K562 (cell line): ENCODE data around the gene MEIKIN. TPM values are rescaled to one million over a fixed set of nuclear protein-coding genes. Genes with fewer than 3 reads are reported as not detected.
A peak's percentile ranks its signal among the peaks of the same experiment; 100 is the strongest.

Source experiments
- ATAC-seq: fragments of 200-7000 bp; cut with Tn5 transposase; 3 replicates; pipeline ENCODE4 v1.9.1; 2020; ENCODE audit warnings: moderate library complexity
- BruUV-seq: library from RNA; stranded (reverse); fragments of 400-500 nt; replicated peaks from 2 replicates; lab custom pipeline; 2021; lab: Mats Ljungman, UMichigan
- CTCF ChIA-PET: fragments of 300-600 bp; formaldehyde crosslinking; extraction: SDS; loops from one replicate; lab custom pipeline; 2021; ENCODE audit warnings: low intra/inter-chr PET ratio; lab: Yijun Ruan, JAX
- POLR2A ChIA-PET: fragments of 300-600, 350-650 bp; sonication (Branson Sonifier 250); formaldehyde crosslinking; extraction: SDS; loops from one replicate; lab custom pipeline; 2021; ENCODE audit warnings: antibody characterized with exemption, inconsistent platforms; lab: Yijun Ruan, JAX
- DNase-seq, 4 experiments: peaks; one replicate each; pipeline versions ENCODE4 v3.0.0 to v3.0.0-alpha.2; 2011 to 2018; ENCODE audit warnings: low spot score in 3 of 4, mixed read lengths in 3 of 4; ENCODE audit errors: extremely low read depth in 1 of 4
- FAIRE-seq: peaks from 2 replicates; lab custom pipeline; 2011; peaks lifted over from hg19 to GRCh38; lab: Jason Lieb, UNC
- H2AFZ ChIP-seq: 2 replicates; pipeline ENCODE4 v1.6.0; 2011; ENCODE audit warnings: low read depth, low read length, control low read depth, inconsistent platforms
- H3K27ac ChIP-seq: fragments of 200-600 bp; 3 replicates; pipeline ENCODE4 v1.8.0; 2011; ENCODE audit warnings: low read depth, mild to moderate bottlenecking, control low read depth, inconsistent platforms, low read length, moderate library complexity, mixed read lengths; ENCODE audit errors: extremely low read depth
- H3K27me3 ChIP-seq, 2 experiments: fragments of 300-600 bp in 1 of 2; 2 replicates in 1 of 2; 3 replicates in 1 of 2; pipeline versions ENCODE4 v1.6.0 to v1.8.0; 2011; ENCODE audit warnings: inconsistent platforms in 2 of 2, low read length in 2 of 2, mild to moderate bottlenecking in 1 of 2, mixed read lengths in 1 of 2, moderate library complexity in 1 of 2; ENCODE audit not compliant: control insufficient read depth in 2 of 2, insufficient read depth in 2 of 2
- H3K36me3 ChIP-seq: fragments of 300-600 bp; 3 replicates; pipeline ENCODE4 v1.8.0; 2011; ENCODE audit warnings: mild to moderate bottlenecking, low read length, inconsistent platforms; ENCODE audit not compliant: control insufficient read depth, insufficient read depth
- H3K4me1 ChIP-seq, 2 experiments: fragments of 200-600 bp in 1 of 2; replicated peaks in 1 of 2; 2 replicates in 1 of 2; 3 replicates in 1 of 2; pipeline versions ENCODE4 v1.5.1 to v1.8.0; 2011; ENCODE audit warnings: inconsistent platforms in 2 of 2, low read length in 2 of 2, mild to moderate bottlenecking in 1 of 2, mixed read lengths in 1 of 2, moderate library complexity in 1 of 2; ENCODE audit not compliant: control insufficient read depth in 2 of 2, insufficient read depth in 2 of 2
- H3K4me2 ChIP-seq: 2 replicates; pipeline ENCODE4 v1.6.1; 2011; ENCODE audit warnings: low read length, control low read depth, inconsistent platforms, mixed read lengths; ENCODE audit not compliant: insufficient read depth
- H3K4me3 ChIP-seq: fragments of 200-600 bp; sonication (generic), shearing (Covaris generic); 2 replicates; pipeline ENCODE4 v1.5.1; 2016; ENCODE audit warnings: control low read depth, inconsistent platforms
- H3K79me2 ChIP-seq: fragments of 200-600 bp; 3 replicates; pipeline ENCODE4 v1.8.0; 2011; ENCODE audit warnings: low read length, inconsistent platforms; ENCODE audit not compliant: control insufficient read depth, insufficient read depth
- H3K9ac ChIP-seq, 2 experiments: 2 replicates each; pipeline versions ENCODE4 v1.6.0 to v1.6.1; 2011; ENCODE audit warnings: low read depth in 2 of 2, low read length in 2 of 2, control low read depth in 1 of 2, inconsistent platforms in 1 of 2, mild to moderate bottlenecking in 1 of 2, mixed read lengths in 1 of 2; ENCODE audit not compliant: insufficient read depth in 1 of 2
- H3K9me1 ChIP-seq: one replicate; pipeline ENCODE4 v1.6.0; 2011; ENCODE audit warnings: inconsistent platforms, mild to moderate bottlenecking, low read length, moderate library complexity; ENCODE audit not compliant: control insufficient read depth, insufficient read depth
- H3K9me3 ChIP-seq: replicated peaks from 2 replicates; pipeline ENCODE4 v1.5.1; 2011; ENCODE audit warnings: low read depth, low read length, inconsistent platforms; ENCODE audit not compliant: control insufficient read depth, insufficient read depth
- H4K20me1 ChIP-seq: replicated peaks from 2 replicates; pipeline ENCODE4 v1.6.1; 2011; ENCODE audit warnings: low read length, inconsistent platforms, mixed read lengths; ENCODE audit not compliant: control insufficient read depth, insufficient read depth
- GTF2F1 ChIP-seq: IDR thresholded peaks from 2 replicates; pipeline ENCODE4 v1.6.1; 2011; ENCODE audit warnings: low read depth, low read length, improper control_type of control experiment
- IRF2 ChIP-seq: sonication (generic); formaldehyde crosslinking; IDR thresholded peaks from 2 replicates; pipeline ENCODE4 v1.8.1; 2022; ENCODE audit warnings: mild to moderate bottlenecking, missing genetic modification reagents
- POLR2G ChIP-seq: fragments of 200-400 bp; formaldehyde crosslinking; IDR thresholded peaks from 2 replicates; pipeline ENCODE4 v1.6.1; 2017; ENCODE audit warnings: low read depth, mild to moderate bottlenecking, antibody characterized with exemption, low read length, moderate library complexity
- RAD51 ChIP-seq: fragments of 450-650 bp; IDR thresholded peaks from 2 replicates; pipeline ENCODE4 v1.7.1; 2016; ENCODE audit warnings: low read depth, mild to moderate bottlenecking, borderline replicate concordance
- TRIM28 ChIP-seq: fragments of 450-650 bp; IDR thresholded peaks from 2 replicates; pipeline ENCODE4 v1.6.1; 2017
- YY1 ChIP-seq, 3 experiments: IDR thresholded peaks; 2 replicates each; pipeline ENCODE4 v1.6.1; 2011; ENCODE audit warnings: low read length in 2 of 3, mild to moderate bottlenecking in 2 of 3, moderate library complexity in 2 of 3, borderline replicate concordance in 1 of 3, control low read depth in 1 of 3, low read depth in 1 of 3; ENCODE audit not compliant: insufficient read depth in 3 of 3, insufficient replicate concordance in 2 of 3, control insufficient read depth in 1 of 3, insufficient read length in 1 of 3; ENCODE audit errors: extremely low read depth in 1 of 3
- ZBED1 ChIP-seq: IDR thresholded peaks from 2 replicates; pipeline ENCODE4 v1.6.1; 2014
- ZNF324 ChIP-seq: fragments of 250-450 bp; sonication (Bioruptor Pico); IDR thresholded peaks from 2 replicates; pipeline ENCODE4 v1.4.0; 2020; ENCODE audit warnings: mild to moderate bottlenecking
- ZNF431 ChIP-seq: sonication (generic); formaldehyde crosslinking; IDR thresholded peaks from 2 replicates; pipeline ENCODE4 v1.8.0; 2022; ENCODE audit warnings: mild to moderate bottlenecking, missing genetic modification reagents
- ZNF75A ChIP-seq: fragments of 450-650 bp; formaldehyde crosslinking; IDR thresholded peaks from 2 replicates; pipeline ENCODE4 v1.4.0; 2020; ENCODE audit warnings: mild to moderate bottlenecking
- whole genome bisulfite sequencing: fragments of 100-300 bp; shearing (Covaris generic); methylation state at CpG from one replicate; pipeline ENCODE4 v1.1.6; 2016; ENCODE audit warnings: low coverage, mixed read lengths; ENCODE audit not compliant: insufficient coverage; ENCODE audit errors: missing lambda C conversion rate; 5-methylcytosine and 5-hydroxymethylcytosine counted together
- in situ Hi-C: fragments of 300-500 bp; cut with MboI; formaldehyde crosslinking; loops from 4 replicates; pipeline ENCODE4 v1.15.0; 2018; ENCODE audit warnings: inconsistent platforms, mixed read lengths
- intact Hi-C: fragments of 100-400 bp; cut with micrococcal nuclease; formaldehyde crosslinking; loops from 2 replicates; pipeline ENCODE4 v1.14.2; 2022
- polyA plus RNA-seq, 8 experiments: library from polyadenylated mRNA; depleted of rRNA in 4 of 8; stranded (reverse) in 5 of 8; unstranded in 3 of 8; fragments of >200 nt; fragmentation: Nextera tagmentation in 2 of 8; fragmentation: Illumina TruSeq in 1 of 8; extraction: Ambion mirVana in 2 of 8; extraction: Trizol in 1 of 8; gene quantifications; 2 replicates each; pipeline versions ENCODE4 v1.2.1 to v1.2.3, GENCODE V29; 2011 to 2014; ENCODE audit warnings: inconsistent platforms in 1 of 8, missing spikeins in 1 of 8
- total RNA-seq, 7 experiments: library from RNA; depleted of rRNA in 6 of 7; stranded (reverse); fragments of >200 nt in 6 of 7; fragmentation: Illumina TruSeq in 2 of 7; extraction: Trizol in 2 of 7; gene quantifications; 2 replicates each; pipeline versions ENCODE4 v1.2.1 to v1.2.3, GENCODE V29; 2011 to 2021; ENCODE audit warnings: low replicate concordance in 1 of 7

Gene MEIKIN
- total and polyA plus RNA-seq, 9 of the 15 experiments (the other 6 are each of a cell fraction or from before 2014, with no cell fraction given), result 0.18 TPM; not detected in 8

GRCh38 chr5:131848662-131849061, 96.8 kb downstream of the MEIKIN start:
- intact Hi-C loops (no loop called here), in situ Hi-C loops (no loop called here)
- no peak overlapping the region for H3K9ac ChIP-seq
- H3K27ac ChIP-seq, result no peak overlapping the region
- H3K27me3 ChIP-seq, result no peaks in the 10 kb centered on the region
- no peak overlapping the region for H2AFZ ChIP-seq
- H3K36me3 ChIP-seq, result no peaks in the 10 kb centered on the region
- BruUV-seq, result no TSS peak
- FAIRE-seq (no peak), ATAC-seq (no peak), DNase-seq (no peak)
- CTCF ChIA-PET, result no interaction called here
- H3K4me3 ChIP-seq, result no peak overlapping the region
- H3K9me1 ChIP-seq, result no peaks in the 10 kb centered on the region
- POLR2A ChIA-PET, result no interaction called here
- no peaks in the 10 kb centered on the region for H3K79me2 ChIP-seq
- no peaks in the 10 kb centered on the region for H3K4me1 ChIP-seq
- no peaks in the 10 kb centered on the region for H4K20me1 ChIP-seq
- peak; percentile 99 for TF ChIP-seq ZNF324
- TF ChIP-seq ZNF75A (CRISPR knock-in tag), result no peak
- peak; percentile 35; the same call in 1 of the 2 replicates for TF ChIP-seq TRIM28
- no peak for TF ChIP-seq ZNF431 (CRISPR knock-in tag)
- WGBS, result 3% methylated on average over 2 of the region's 2 CpGs
- H3K9me3 ChIP-seq, result no peaks in the 10 kb centered on the region
- no peak overlapping the region for H3K4me2 ChIP-seq

GRCh38 chr5:131846536-131846935, 98.9 kb downstream of the MEIKIN start:
- Histone ChIP-seq H3K9me3 (no peaks in the 10 kb centered on the region), H2AFZ (no peak overlapping the region), H4K20me1 (no peaks in the 10 kb centered on the region), H3K79me2 (no peaks in the 10 kb centered on the region), H3K27me3 (no peaks in the 10 kb centered on the region), H3K4me2 (no peak overlapping the region), H3K27ac (no peak overlapping the region), H3K4me3 (no peak overlapping the region), H3K4me1 (no peaks in the 10 kb centered on the region), H3K36me3 (no peaks in the 10 kb centered on the region), H3K9me1 (no peaks in the 10 kb centered on the region), H3K9ac (no peak overlapping the region)
- BruUV-seq, result no TSS peak
- 0% methylated on average over 1 of the region's 1 CpG for WGBS
- intact Hi-C loops (no loop called here), in situ Hi-C loops (no loop called here)
- FAIRE-seq, result no peak
- TF ChIP-seq IRF2 (no peak), GTF2F1 (no peak), ZBED1 (no peak), RAD51 (no peak), YY1 (IDR thresholded peaks at IDR 0.05; ENCODE audit: borderline replicate concordance in 1 of 3, control insufficient read depth in 1 of 3, extremely low read depth in 1 of 3, insufficient read depth in 3 of 3, insufficient read length in 1 of 3, insufficient replicate concordance in 2 of 3, low read depth in 1 of 3, low read length in 2 of 3) (no peak), POLR2G (no peak)
- ChIA-PET CTCF (no interaction called here), POLR2A (no interaction called here)
- no peak for ATAC-seq
- no peak for DNase-seq
